ENCODE measurements around the gene TCERG1L. TPM values are rescaled to one million over a fixed set of nuclear protein-coding genes. Genes with fewer than 3 reads are reported as not detected.

Gene TCERG1L
- polyA plus RNA-seq, 3 donors = not detected

DNA sequence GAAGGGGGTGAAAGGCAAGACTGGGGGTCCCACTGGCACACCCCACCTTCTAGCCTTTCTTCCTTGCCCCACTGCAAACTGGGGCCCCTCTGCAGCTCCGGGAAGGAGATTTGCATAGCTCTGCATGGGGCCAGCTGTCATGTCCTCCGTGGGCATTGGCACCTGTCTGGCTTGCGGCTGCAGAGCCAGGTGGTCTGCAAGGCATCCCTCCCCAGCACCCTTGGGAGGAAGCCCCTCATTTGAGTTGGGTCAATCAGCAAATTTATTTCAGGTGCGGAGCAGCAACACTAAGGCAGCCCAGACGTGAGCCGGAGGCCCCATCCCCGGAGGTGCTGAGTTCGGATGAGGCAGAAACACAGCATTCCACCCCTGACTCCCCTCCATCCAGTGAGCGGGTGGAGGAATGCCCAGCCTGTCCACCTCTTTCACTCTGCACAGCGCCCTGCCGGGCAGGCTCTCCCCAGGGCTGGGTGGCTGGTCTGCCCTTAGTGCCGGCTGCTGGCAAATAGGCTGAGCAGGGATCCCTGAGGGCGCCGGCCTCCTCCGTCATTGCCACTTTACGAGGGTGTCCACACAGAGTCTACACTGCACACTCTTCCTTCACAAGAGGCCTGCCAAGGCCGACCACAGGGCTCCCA lies 143.2 kb downstream of the TCERG1L start:
- 85% methylated on average over 16 of the region's 17 CpGs for WGBS (ENCODE audit: insufficient coverage)
- Mint-ChIP-seq H3K4me1 (no peaks in the 10 kb centered on the region), H3K9me3 (peaks cover 0 to 10% (median 0%) of the 10 kb centered on the region in 7 donors), H3K4me3 (no peak overlapping the region), H3K36me3 (no peaks in the 10 kb centered on the region), H3K27me3 (ENCODE audit: low read depth in 3 of 3) (peaks cover 0 to 5% (median 2%) of the 10 kb centered on the region in 3 donors), H3K27ac (no peak overlapping the region)
- Histone ChIP-seq H3K4me2 (replicated peaks; ENCODE audit: extremely low read depth, low read length, poor library complexity, severe bottlenecking) (no peak overlapping the region), H3K4me3 (replicated peaks in 1 of 3; ENCODE audit: low read depth in 2 of 3, low read length in 3 of 3) (no peak overlapping the region), H4K20me1 (ENCODE audit: insufficient read depth, low read length) (no peaks in the 10 kb centered on the region), H3K27me3 (ENCODE audit: control insufficient read depth in 2 of 2, insufficient read depth in 2 of 2, low read length in 2 of 2) (no peaks in the 10 kb centered on the region), H3K9me3 (replicated peaks in 1 of 2; ENCODE audit: control insufficient read depth in 1 of 2, insufficient read depth in 1 of 2, low read length in 2 of 2) (no peaks in the 10 kb centered on the region), H3K4me1 (ENCODE audit: control insufficient read depth in 1 of 2, insufficient read depth in 2 of 2, low read length in 2 of 2) (no peaks in the 10 kb centered on the region), H3K79me2 (ENCODE audit: insufficient read depth, low read length) (no peaks in the 10 kb centered on the region), H2AFZ (ENCODE audit: insufficient read depth, low read depth, low read length, poor library complexity, severe bottlenecking) (no peak overlapping the region), H3K9ac (ENCODE audit: insufficient read depth, low read length, poor library complexity, severe bottlenecking) (no peak overlapping the region), H3K27ac (ENCODE audit: low read depth in 1 of 2, low read length in 2 of 2) (no peak overlapping the region), H3K36me3 (replicated peaks in 1 of 2; ENCODE audit: control insufficient read depth in 1 of 2, insufficient read depth in 2 of 2, low read length in 2 of 2) (no peaks in the 10 kb centered on the region)
- intact Hi-C loops (cut with micrococcal nuclease) = no loop called here
- DNase-seq = no peak
- TF ChIP-seq, protein P1, sequence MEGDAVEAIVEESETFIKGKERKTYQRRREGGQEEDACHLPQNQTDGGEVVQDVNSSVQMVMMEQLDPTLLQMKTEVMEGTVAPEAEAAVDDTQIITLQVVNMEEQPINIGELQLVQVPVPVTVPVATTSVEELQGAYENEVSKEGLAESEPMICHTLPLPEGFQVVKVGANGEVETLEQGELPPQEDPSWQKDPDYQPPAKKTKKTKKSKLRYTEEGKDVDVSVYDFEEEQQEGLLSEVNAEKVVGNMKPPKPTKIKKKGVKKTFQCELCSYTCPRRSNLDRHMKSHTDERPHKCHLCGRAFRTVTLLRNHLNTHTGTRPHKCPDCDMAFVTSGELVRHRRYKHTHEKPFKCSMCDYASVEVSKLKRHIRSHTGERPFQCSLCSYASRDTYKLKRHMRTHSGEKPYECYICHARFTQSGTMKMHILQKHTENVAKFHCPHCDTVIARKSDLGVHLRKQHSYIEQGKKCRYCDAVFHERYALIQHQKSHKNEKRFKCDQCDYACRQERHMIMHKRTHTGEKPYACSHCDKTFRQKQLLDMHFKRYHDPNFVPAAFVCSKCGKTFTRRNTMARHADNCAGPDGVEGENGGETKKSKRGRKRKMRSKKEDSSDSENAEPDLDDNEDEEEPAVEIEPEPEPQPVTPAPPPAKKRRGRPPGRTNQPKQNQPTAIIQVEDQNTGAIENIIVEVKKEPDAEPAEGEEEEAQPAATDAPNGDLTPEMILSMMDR (IDR thresholded peaks at IDR 0.05) = no peak

DNA sequence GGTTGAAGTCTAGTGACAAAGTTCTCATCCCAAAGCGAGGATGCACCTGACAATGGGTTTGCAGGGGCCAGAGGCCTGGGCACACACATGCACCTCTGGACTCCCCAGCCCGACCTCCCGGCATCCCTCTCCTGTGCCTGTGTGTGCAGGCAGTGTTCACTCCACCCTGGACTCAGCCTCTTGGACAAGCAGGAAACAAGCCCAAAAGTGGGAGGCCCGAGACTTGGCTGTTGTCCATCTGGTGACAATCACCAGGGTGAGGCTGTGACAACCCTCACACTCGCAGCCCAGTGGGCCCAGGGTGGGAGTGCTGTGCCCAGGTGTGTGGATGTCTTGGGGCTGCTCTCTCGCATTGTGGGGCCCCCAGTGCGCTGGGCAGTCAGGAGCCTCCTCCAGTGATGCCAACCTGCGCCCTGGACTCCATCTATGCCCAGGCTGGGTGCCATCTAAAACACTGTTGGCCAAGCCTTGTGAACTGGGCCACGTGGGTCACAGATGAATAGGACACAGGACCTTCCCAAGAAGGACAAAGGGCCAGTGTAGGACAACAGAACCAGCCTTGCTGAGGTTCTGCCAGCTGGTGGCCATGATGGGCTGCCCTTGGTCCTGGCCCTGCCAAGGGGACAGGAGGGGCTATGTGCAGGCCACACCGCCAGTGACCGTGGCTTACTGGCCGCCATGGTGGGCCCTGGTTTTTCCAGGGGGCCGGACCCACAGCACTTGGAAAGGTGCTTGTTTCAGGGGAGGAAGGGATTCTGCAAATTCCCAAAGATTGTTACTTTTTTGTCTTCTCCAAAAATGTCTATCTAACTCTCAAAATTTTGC lies 144.3 kb downstream of the TCERG1L start:
- Histone ChIP-seq H3K4me2 (replicated peaks; ENCODE audit: extremely low read depth, low read length, poor library complexity, severe bottlenecking) (no peak overlapping the region), H2AFZ (ENCODE audit: insufficient read depth, low read depth, low read length, poor library complexity, severe bottlenecking) (no peak overlapping the region), H4K20me1 (ENCODE audit: insufficient read depth, low read length) (no peaks in the 10 kb centered on the region), H3K27ac (ENCODE audit: low read depth in 1 of 2, low read length in 2 of 2) (no peak overlapping the region), H3K36me3 (replicated peaks in 1 of 2; ENCODE audit: control insufficient read depth in 1 of 2, insufficient read depth in 2 of 2, low read length in 2 of 2) (no peaks in the 10 kb centered on the region), H3K4me3 (replicated peaks in 1 of 3; ENCODE audit: low read depth in 2 of 3, low read length in 3 of 3) (no peak overlapping the region), H3K27me3 (ENCODE audit: control insufficient read depth in 2 of 2, insufficient read depth in 2 of 2, low read length in 2 of 2) (no peaks in the 10 kb centered on the region), H3K79me2 (ENCODE audit: insufficient read depth, low read length) (no peaks in the 10 kb centered on the region), H3K9me3 (replicated peaks in 1 of 2; ENCODE audit: control insufficient read depth in 1 of 2, insufficient read depth in 1 of 2, low read length in 2 of 2) (no peaks in the 10 kb centered on the region), H3K4me1 (ENCODE audit: control insufficient read depth in 1 of 2, insufficient read depth in 2 of 2, low read length in 2 of 2) (no peaks in the 10 kb centered on the region), H3K9ac (ENCODE audit: insufficient read depth, low read length, poor library complexity, severe bottlenecking) (no peak overlapping the region)
- Mint-ChIP-seq H3K27ac (no peak overlapping the region), H3K4me3 (no peak overlapping the region), H3K9me3 (peaks cover 0 to 3% (median 0%) of the 10 kb centered on the region in 7 donors), H3K4me1 (no peaks in the 10 kb centered on the region), H3K36me3 (no peaks in the 10 kb centered on the region), H3K27me3 (ENCODE audit: low read depth in 3 of 3) (peaks cover 0 to 5% (median 2%) of the 10 kb centered on the region in 3 donors)
- DNase-seq = no peak
- 84% methylated on average over 10 of the region's 13 CpGs for WGBS (ENCODE audit: insufficient coverage)
- TF ChIP-seq, protein P1 (IDR thresholded peaks at IDR 0.05) = no peak
- intact Hi-C loops (cut with micrococcal nuclease) = no loop called here
